Adipocyte (in vitro differentiated cells): ENCODE measurements around the gene LIN37.
"Not testable (repeated sequence)": the region's sequence is repeated elsewhere in the genome, so short reads cannot be mapped to it uniquely, and the experiment has no call there.

Experiments
- DNase-seq: peaks from one replicate; pipeline ENCODE4 v3.0.0-alpha.2; 2015; ENCODE audit warnings: low read depth
- H3K27me3 ChIP-seq: replicated peaks from 2 replicates; pipeline ENCODE4 v1.7.0; 2013; ENCODE audit warnings: mild to moderate bottlenecking, low read length, moderate library complexity; ENCODE audit not compliant: control insufficient read depth, insufficient read depth
- H3K36me3 ChIP-seq: 2 replicates; pipeline ENCODE4 v1.7.0; 2013; ENCODE audit warnings: low read length, mild to moderate bottlenecking, moderate library complexity; ENCODE audit not compliant: control insufficient read depth, insufficient read depth, severe bottlenecking
- H3K4me1 ChIP-seq: 2 replicates; pipeline ENCODE4 v1.7.0; 2013; ENCODE audit warnings: mild to moderate bottlenecking, low read length, moderate library complexity; ENCODE audit not compliant: control insufficient read depth, insufficient read depth
- H3K4me3 ChIP-seq: 2 replicates; pipeline ENCODE4 v1.7.0; 2013; ENCODE audit warnings: mild to moderate bottlenecking, low read length, moderate library complexity
- H3K9ac ChIP-seq: 2 replicates; pipeline ENCODE4 v1.7.0; 2013; ENCODE audit warnings: mild to moderate bottlenecking, low read length, moderate library complexity
- H3K9me3 ChIP-seq: 2 replicates; pipeline ENCODE4 v1.7.0; 2013; ENCODE audit warnings: mild to moderate bottlenecking, low read length, moderate library complexity; ENCODE audit not compliant: control insufficient read depth

The LIN37 gene

GRCh38 chr19:35757231-35757748, 8.9 kb downstream of the LIN37 start:
- H3K27me3 ChIP-seq, result no peaks in the 10 kb centered on the region
- H3K9ac ChIP-seq, result peak overlapping the region; percentile 100
- no peaks in the 10 kb centered on the region for H3K9me3 ChIP-seq
- H3K36me3 ChIP-seq, result peaks cover 26% of the 10 kb centered on the region
- peak; percentile 95 for DNase-seq
- peak overlapping the region; percentile 98 for H3K4me3 ChIP-seq
- H3K4me1 ChIP-seq, result peaks cover 30% of the 10 kb centered on the region

DNA sequence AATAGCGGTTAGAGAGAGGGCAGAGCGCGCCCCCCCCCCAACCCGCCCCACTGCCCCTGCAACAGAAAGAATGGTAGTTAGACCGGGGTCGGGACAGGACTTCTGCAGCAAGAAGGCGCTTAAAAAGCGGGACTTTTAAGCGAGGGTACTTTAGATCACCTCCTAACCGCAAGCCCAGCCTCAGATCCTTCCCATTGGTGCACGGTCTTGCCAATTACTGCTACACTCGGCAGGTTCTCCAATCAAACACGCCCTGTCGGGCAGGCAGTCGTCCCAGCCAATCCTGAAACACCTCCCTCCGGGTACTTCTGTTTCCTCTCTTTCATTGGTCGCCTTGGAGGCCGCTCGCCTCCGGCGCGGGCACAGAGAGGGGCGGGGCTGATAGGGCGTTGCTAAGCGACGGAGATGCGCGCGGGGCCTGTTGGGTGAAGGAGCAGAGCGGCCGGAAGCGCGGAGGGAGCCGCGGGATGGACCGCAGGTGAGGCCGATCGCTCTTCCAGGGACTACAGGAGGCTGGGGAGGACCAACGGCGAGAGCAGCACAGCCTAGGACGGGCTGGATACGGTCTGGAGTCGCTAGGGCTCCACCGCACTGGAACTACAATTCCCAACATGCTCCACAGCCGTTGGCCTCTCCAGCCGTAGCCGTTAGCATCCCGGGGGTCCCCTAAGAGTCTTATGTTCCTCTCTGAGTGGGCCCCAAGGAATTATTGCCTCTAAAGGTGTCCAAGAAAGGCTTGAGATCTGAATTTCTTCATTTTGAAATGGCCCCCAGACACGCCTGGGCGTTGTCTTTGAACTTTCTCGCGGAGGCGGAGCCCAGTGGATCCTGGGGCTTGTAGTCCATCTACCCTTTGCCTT, 9.6 kb downstream of the LIN37 start, which contains the start of gene PROSER3:
Gene PROSER3 (plus strand): TSS at position 428 of the 860 bp plus-strand sequence. CDS start 40 bp downstream, at position 468.
- Histone ChIP-seq H3K4me3 (peak within 1 kb of the TSS; percentile 98), H3K4me1 (peaks cover 30% of the 10 kb centered on the region), H3K9me3 (no peaks in the 10 kb centered on the region), H3K27me3 (no peaks in the 10 kb centered on the region), H3K9ac (peak within 1 kb of the TSS; percentile 100), H3K36me3 (peaks cover 20% of the 10 kb centered on the region)
- peak; percentile 99 for DNase-seq

DNA sequence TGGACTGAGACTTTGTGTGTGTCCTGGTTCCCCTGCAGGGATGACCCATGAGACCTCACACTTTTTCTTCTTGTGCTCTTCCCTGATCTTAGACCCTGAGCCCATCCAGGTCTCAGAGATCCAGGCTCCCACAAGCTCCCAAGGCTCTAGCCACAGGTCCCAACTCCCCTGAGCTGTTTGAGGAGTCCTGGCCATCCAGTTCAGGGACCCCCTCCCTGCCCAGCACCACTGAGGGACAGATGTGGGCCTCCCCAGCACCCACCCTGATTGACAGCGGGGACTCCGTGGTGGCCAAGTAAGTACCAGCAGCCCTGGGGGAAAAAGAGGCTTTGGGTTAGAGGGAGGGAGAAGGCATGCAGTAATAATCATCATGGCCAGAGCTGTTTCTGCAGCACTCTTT, 11.3 kb downstream of the LIN37 start:
- Histone ChIP-seq H3K27me3 (no peaks in the 10 kb centered on the region), H3K9me3 (no peaks in the 10 kb centered on the region), H3K36me3 (peaks cover 8% of the 10 kb centered on the region), H3K9ac (peak overlapping the region; percentile 42), H3K4me1 (peaks cover 23% of the 10 kb centered on the region), H3K4me3 (no peak overlapping the region)
- DNase-seq, result no peak

DNA sequence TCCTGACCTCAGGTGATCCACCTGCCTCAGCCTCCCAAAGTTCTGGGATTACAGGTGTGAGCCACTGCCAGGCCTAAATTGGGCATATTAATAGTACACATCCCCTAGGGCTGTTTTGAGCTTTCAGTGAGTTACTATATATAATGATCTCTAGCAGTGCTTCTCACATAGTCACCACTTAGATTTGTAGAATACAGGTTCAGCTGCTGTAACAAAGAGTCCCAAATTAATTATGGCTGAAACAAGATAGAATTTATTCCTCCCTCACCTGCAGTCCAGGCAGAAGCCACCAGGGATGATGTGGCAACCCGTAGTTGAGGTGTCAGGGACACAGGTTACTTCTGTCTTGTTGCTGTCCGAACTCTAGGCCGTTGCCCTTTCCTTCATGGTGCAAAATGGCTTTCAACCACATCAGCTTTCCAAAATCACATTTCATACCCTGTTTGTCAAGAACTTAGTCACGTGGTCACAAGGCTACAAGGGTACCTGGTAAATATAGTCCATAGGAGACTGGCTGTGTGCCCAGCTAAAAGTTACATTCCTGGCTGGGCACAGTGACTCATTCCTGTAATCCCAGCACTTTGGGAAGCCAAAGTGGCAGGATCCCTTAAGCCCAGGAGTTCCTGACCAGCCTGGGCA, 12.5 kb downstream of the LIN37 start:
- no peak for DNase-seq
- H3K27me3 ChIP-seq, result no peaks in the 10 kb centered on the region
- peaks cover 19% of the 10 kb centered on the region for H3K36me3 ChIP-seq

DNA sequence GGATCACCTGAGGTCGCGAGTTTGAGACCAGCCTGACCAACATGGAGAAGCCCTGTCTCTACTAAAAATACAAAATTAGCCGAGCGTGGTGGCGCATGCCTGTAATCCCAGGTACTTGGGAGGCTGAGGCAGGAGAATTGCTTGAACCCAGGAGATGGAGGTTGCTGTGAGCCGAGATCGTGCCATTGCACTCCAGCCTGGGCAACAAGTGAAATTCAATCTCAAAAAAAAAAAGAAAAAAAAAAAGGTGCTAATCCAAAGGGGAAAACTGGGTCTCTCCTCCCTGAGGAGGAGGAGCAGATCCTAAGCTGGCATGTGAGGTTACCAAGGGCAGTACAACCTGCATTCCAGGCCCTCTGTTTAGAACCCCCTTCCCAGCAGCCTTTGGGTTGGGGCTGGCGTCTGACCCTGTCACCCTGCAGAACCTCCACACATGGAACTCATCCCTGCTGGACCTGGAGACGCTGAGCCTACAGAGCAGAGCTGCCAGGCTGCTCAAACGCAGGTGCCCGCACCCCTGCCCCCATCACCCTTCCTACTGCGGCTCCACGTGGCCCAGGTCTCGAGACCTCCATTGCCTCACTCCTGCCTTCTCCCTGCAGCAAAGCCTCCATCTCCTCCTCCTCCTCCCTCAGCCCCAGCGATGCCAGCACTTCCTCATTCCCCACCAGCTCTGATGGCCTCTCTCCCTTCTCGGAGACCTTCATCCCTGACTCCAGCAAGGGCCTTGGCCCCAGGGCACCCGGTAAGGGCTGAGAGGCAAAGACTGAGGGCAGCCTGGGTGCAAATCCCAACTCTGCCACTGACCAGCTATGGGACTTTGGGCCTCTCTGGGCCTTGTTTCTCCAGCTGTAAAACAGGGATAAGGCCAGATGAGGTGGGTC, 16.3 kb downstream of the LIN37 start:
- Histone ChIP-seq H3K4me1 (peaks cover 3% of the 10 kb centered on the region), H3K9ac (no peak overlapping the region), H3K27me3 (no peaks in the 10 kb centered on the region), H3K9me3 (no peaks in the 10 kb centered on the region), H3K36me3 (peaks cover 19% of the 10 kb centered on the region), H3K4me3 (no peak overlapping the region)
- DNase-seq, result no peak

More for the DNA sequence above, 12.5 kb downstream of the LIN37 start:
- no peak overlapping the region for H3K9ac ChIP-seq
- no peak overlapping the region for H3K4me3 ChIP-seq
- H3K4me1 ChIP-seq, result peaks cover 17% of the 10 kb centered on the region
- H3K9me3 ChIP-seq, result no peaks in the 10 kb centered on the region

DNA sequence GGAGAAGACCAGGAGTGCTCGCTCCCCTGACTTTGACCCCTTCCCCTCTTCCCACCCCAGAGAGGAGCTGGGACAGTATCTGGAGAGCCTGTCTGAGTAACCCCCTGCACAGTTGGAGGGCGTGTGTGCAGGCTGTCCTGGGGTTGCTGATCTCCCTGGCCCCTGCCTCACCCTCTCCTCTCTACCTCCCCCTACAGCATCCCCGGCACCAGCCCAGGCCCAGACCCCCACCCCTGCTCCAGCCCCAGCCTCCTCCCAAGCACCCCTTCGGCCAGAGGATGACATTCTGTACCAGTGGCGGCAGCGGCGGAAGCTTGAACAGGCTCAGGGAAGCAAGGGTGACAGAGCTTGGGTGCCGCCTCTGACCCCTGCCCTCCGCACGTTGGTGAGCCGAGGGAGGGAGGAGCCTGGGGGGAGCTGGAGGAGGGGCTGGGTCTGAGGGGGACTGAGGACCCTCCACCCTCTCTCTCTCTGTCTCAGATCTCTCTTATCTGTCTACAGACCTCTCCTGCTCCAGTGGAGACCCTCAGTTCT, 18.3 kb downstream of the LIN37 start:
- DNase-seq, result no peak
- no peak overlapping the region for H3K9ac ChIP-seq
- H3K36me3 ChIP-seq, result peaks cover 19% of the 10 kb centered on the region

GRCh38 chr19:35767288-35768081, 19.1 kb downstream of the LIN37 start:
- Histone ChIP-seq H3K9me3 (no peaks in the 10 kb centered on the region), H3K9ac (no peak overlapping the region), H3K4me1 (no peaks in the 10 kb centered on the region), H3K27me3 (no peaks in the 10 kb centered on the region), H3K4me3 (no peak overlapping the region), H3K36me3 (peaks cover 13% of the 10 kb centered on the region)
- no peak for DNase-seq

More for the DNA sequence above, 18.3 kb downstream of the LIN37 start:
- Histone ChIP-seq H3K4me1 (no peaks in the 10 kb centered on the region), H3K27me3 (no peaks in the 10 kb centered on the region), H3K9me3 (no peaks in the 10 kb centered on the region), H3K4me3 (no peak overlapping the region)

- Histone ChIP-seq H3K27me3 (no peaks in the 10 kb centered on the region), H3K36me3 (peaks cover 13% of the 10 kb centered on the region), H3K9ac (no peak overlapping the region), H3K4me1 (no peaks in the 10 kb centered on the region), H3K9me3 (no peaks in the 10 kb centered on the region), H3K4me3 (no peak overlapping the region)
- DNase-seq, result no peak
Measured at GRCh38 chr19:35768082-35768421, 19.7 kb downstream of the LIN37 start.

DNA sequence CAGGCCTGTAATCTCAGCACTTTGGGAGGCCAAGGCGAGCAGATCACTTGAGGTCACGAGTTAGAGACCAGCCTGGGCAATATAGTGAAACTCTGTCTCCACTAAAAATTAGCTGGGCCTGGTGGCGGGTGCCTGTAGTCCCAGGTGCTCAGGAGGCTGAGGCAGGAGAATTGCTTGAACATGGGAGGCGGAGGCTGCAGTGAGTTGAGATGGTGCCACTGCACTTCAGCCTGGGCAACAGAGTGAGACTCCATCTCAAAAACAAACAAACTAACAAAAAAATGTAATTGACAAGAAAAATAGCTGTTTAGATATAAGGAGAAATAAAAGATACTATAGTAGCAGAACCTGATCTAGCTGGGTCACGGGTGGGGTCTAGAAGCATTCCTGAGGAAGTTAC, 24.0 kb downstream of the LIN37 start:
- H3K4me1 ChIP-seq, result peaks cover 13% of the 10 kb centered on the region
- not testable (repeated sequence) for H3K27me3 ChIP-seq, H3K36me3 ChIP-seq, H3K4me3 ChIP-seq, H3K9ac ChIP-seq, DNase-seq, H3K9me3 ChIP-seq
